HG03439 (cell line): ENCODE measurements around the gene SIGLEC15.
"Not testable (repeated sequence)": the region's sequence is repeated elsewhere in the genome, so short reads cannot be mapped to it uniquely, and the experiment has no call there.

Experiments used
- ATAC-seq: cut with Tn5 transposase; IDR thresholded peaks from one replicate; pipeline ENCODE4 v1.9.1; 2021; ENCODE audit warnings: mild to moderate bottlenecking, moderate library complexity; ENCODE audit not compliant: unreplicated experiment

Gene SIGLEC15, protein sequence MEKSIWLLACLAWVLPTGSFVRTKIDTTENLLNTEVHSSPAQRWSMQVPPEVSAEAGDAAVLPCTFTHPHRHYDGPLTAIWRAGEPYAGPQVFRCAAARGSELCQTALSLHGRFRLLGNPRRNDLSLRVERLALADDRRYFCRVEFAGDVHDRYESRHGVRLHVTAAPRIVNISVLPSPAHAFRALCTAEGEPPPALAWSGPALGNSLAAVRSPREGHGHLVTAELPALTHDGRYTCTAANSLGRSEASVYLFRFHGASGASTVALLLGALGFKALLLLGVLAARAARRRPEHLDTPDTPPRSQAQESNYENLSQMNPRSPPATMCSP

GRCh38 chr18:45825258-45826044 is at the start of gene SIGLEC15:
SIGLEC15 (plus strand) TSS chr18:45825675; CDS start chr18:45825729, 54 bp downstream.
- ATAC-seq = no peak

GRCh38 chr18:45775743-45776142 is 49.7 kb upstream of the SIGLEC15 start:
- no peak for ATAC-seq

DNA sequence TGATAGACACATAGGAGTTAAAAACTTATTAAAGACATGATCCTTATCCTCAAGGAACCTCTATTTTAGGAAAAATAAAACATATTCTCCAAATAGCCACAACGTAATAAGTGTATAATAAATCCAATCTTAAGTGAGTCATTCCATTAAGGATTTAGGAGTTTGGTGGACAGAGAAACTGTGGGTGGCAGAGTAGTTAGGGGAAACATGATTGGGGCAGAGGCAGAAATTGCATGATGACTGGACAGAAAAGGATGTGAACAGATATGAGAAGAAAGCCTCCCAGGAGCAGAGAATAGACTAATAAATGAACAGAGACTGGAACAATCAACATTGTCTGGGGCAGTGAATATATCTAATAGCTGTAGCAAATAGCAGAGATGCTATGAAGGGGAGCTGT is 48.1 kb upstream of the SIGLEC15 start:
- ATAC-seq = no peak

GRCh38 chr18:45780568-45780967 is 44.9 kb upstream of the SIGLEC15 start:
- no peak for ATAC-seq

DNA sequence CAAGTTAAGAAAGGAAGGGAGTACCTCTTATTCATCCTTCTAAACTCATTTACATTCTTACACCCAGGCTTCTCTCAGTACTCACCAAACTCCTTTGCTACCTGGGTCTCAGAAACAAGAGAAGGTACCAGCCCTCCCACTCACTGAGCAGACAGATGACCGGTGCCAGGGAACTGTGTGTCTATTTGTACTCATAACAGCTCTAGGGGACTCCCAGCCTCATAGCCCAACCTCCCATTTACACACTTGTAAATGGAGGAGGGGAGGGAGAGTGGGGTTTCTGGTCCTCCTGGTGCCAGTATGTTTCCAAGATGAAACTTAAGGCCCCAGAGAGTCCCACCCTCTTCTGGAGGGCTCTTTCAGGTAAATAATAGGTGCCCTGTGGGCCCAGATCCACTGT is 42.8 kb upstream of the SIGLEC15 start:
- ATAC-seq = no peak

GRCh38 chr18:45783097-45784075 is 42.1 kb upstream of the SIGLEC15 start:
- no peak for ATAC-seq

DNA sequence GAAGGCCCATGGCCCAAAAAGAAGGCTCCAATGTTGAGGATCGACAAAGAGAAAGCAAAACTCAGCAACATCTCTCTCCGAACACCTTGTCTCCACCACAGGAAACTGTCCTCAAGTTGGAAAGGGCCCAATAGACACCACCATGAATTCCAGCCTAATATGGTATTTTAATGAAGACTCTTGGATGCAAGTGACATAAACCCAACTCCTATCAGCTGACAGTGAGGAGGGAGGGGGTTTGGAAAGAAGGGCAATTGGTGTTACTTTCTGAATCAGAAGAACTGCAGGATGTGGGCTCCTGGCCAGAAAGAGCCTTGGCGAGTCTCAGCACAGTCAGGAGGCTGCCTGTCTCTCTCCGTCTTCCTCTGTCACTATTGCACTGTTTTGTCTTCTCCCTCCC is 40.3 kb upstream of the SIGLEC15 start:
- ATAC-seq = no peak

GRCh38 chr18:45786941-45787340 is 38.5 kb upstream of the SIGLEC15 start:
- ATAC-seq = no peak

- no peak for ATAC-seq
Measured at GRCh38 chr18:45787346-45787745, 38.1 kb upstream of the SIGLEC15 start.

DNA sequence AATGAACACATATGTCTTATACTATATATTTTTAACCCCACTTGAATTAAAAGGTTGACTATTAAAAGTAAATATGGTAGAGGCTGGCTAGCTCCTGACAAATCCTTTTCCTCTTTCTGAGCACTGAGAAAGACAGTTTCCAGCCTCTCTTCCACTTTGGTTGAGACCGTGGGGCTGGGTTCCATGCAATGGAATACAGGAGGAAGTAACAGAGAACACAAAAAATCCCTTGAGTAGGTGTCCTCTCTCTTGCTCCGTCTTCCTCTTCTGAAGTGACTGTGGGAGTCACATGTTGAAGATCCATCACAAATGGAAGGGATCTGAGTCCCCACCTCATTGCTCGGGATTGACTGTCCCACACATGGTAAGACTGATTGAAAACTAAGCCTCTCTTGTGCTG is 36.6 kb upstream of the SIGLEC15 start:
- ATAC-seq = no peak

- ATAC-seq = no peak
Measured at GRCh38 chr18:45792506-45793263, 32.8 kb upstream of the SIGLEC15 start.

DNA sequence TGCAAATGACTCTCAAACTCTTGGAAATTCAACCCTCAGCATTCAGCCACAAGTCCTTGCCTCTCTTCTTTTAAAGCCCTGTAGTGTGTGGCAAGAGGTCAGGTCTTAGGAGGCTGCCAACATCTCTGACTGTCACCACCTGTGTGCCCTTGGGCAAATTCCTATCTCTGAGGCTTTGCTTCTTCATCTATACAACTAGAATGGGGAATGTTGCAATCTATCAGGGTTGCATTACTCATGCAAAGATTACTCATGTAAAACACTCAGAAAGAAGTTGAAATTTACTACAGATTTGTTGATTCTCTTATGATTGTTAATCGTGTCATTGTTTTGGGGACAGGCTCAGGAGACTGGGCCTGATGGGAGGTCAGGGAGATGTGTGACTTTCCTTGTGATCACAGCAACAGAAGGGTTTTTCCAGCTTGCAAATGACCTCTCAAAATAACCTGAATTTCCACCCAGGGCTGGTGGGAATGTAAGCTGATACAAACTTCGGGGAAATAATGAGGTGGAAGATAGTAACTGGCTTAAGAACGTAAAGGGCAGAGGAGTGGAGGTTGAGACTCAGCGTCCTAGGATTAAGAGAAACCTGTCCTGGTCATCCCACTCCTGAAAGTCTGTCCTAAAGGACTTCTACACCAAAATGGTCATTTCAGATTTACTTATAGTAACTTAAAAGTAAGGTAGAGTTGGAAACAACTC is 32.1 kb upstream of the SIGLEC15 start:
- no peak for ATAC-seq

- no peak for ATAC-seq
Measured at GRCh38 chr18:45801416-45802004, 24.0 kb upstream of the SIGLEC15 start.

- ATAC-seq = no peak
Measured at GRCh38 chr18:45802814-45803492, 22.5 kb upstream of the SIGLEC15 start.

DNA sequence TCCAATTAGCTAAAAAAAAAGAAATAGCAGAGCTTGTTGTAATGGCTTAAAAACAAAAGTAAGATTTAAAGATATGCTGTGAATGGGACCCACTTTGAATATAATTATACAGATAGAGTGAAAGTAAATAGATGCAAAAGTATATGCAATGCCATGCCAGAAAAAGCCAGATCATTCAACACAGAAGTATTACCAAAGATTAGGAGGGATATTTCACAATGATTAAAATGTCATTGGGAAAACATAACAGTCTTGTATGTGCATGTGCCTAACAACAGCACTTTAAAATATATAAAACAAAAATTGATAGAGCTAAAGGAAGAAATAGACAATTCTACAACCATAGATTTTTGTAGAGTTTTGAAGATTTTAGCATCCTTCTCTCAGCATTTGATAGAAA is 19.9 kb upstream of the SIGLEC15 start:
- no peak for ATAC-seq

DNA sequence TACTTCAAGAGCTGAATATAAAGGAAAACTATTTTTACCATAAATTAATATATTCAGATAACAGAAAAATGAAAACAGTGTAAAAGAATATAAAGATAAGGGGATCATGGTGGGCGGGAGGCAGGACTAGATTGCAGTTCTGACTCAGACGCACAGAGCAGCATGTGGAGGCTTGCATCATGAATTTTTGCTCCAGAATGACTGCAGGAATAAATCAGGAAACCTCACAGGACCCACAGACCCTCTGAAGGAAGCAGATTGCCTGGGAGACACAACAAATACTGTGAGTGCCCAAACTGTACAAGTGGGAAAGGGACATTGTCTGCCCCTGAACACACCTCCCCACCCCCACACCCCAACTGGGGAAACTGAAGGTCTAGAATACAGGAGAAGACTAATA is 19.2 kb upstream of the SIGLEC15 start:
- ATAC-seq = no peak

GRCh38 chr18:45807144-45807543 is 18.3 kb upstream of the SIGLEC15 start:
- not testable (repeated sequence) for ATAC-seq

DNA sequence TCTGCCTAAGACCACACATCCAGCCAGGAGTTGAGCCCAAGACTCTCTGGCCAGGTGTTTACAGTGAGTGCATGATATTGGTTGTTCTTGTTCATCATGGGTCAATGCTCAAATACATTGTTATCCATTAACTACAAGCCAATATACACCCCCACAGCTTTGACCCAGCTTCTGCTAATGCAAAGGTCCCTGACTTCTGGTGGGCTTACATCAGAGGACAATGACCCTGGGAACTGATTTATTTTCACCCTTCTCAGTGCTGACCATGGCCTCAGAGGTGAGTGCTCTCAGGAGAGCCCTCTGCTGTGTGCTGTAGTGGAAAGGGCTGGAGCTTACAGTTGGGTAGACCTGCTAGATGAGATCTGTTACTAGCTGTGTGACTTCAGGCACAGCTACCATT is 10.7 kb upstream of the SIGLEC15 start:
- not testable (repeated sequence) for ATAC-seq

GRCh38 chr18:45817543-45817942 is 7.9 kb upstream of the SIGLEC15 start:
- no peak for ATAC-seq
